Measurements from ENCODE around the gene RFX3.

DNA sequence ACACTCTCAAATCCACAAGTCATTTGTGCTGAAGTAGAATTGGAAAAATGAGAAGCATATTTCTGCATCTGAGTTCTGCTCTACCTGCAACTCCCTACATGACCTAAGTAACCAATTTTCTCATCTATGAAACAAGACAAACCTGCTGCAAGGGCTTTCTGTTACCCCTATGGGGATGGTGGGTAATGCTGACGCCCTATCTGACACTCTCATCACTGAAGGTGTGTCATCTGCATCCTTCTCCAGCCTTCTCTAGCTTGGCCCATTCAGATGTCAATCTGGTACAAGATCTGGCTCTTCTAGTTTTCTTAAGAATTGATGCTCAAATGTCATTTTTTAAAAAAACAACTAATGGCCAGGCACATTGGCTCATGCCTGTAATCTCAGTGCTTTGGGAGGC lies 73.8 kb downstream of the RFX3 start:
- TF ChIP-seq, protein P1, sequence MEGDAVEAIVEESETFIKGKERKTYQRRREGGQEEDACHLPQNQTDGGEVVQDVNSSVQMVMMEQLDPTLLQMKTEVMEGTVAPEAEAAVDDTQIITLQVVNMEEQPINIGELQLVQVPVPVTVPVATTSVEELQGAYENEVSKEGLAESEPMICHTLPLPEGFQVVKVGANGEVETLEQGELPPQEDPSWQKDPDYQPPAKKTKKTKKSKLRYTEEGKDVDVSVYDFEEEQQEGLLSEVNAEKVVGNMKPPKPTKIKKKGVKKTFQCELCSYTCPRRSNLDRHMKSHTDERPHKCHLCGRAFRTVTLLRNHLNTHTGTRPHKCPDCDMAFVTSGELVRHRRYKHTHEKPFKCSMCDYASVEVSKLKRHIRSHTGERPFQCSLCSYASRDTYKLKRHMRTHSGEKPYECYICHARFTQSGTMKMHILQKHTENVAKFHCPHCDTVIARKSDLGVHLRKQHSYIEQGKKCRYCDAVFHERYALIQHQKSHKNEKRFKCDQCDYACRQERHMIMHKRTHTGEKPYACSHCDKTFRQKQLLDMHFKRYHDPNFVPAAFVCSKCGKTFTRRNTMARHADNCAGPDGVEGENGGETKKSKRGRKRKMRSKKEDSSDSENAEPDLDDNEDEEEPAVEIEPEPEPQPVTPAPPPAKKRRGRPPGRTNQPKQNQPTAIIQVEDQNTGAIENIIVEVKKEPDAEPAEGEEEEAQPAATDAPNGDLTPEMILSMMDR (IDR thresholded peaks at IDR 0.05), result no peak
- no peak for TF ChIP-seq POLR2A (IDR thresholded peaks at IDR 0.05)
